Measurements from ENCODE around the gene DDX51.

The DDX51 gene

GRCh38 chr12:132176385-132176919 lies 32.3 kb upstream of the DDX51 start:
- 84% methylated on average over 18 of the region's 19 CpGs for WGBS
- H3K36me3 ChIP-seq (ENCODE audit: control insufficient read depth in 1 of 2, insufficient read depth in 2 of 2, low read depth in 1 of 2, low read length in 2 of 2) = no peaks in the 10 kb centered on the region
- H4K91ac ChIP-seq (ENCODE audit: low read length) = no peak overlapping the region
- no peak overlapping the region for H3K27ac ChIP-seq (ENCODE audit: low read length, poor library complexity, severe bottlenecking)
- no peak for DNase-seq
- H3K4me1 ChIP-seq (ENCODE audit: control insufficient read depth, insufficient read depth, low read depth, low read length) = no peaks in the 10 kb centered on the region
- no peak overlapping the region for H2BK5ac ChIP-seq (ENCODE audit: low read depth, low read length, poor library complexity, severe bottlenecking)
- no peak overlapping the region for H3K4ac ChIP-seq (ENCODE audit: low read depth in 1 of 2, low read length in 2 of 2)
- no peak overlapping the region for H3K4me3 ChIP-seq (ENCODE audit: insufficient read depth in 1 of 2, low read depth in 1 of 2, low read length in 2 of 2)
- no peaks in the 10 kb centered on the region for H3K9me3 ChIP-seq (ENCODE audit: control insufficient read depth, low read length)
- H3K9ac ChIP-seq (ENCODE audit: low read length) = no peak overlapping the region
- no peak overlapping the region for H2BK12ac ChIP-seq (ENCODE audit: low read length in 2 of 2)
- H3K18ac ChIP-seq (ENCODE audit: low read depth in 1 of 2, low read length in 2 of 2) = no peak overlapping the region
- H4K8ac ChIP-seq (ENCODE audit: low read length) = no peak overlapping the region
- H3K23ac ChIP-seq (ENCODE audit: low read length in 2 of 2) = no peak overlapping the region
- H3K4me2 ChIP-seq (ENCODE audit: low read length, poor library complexity, severe bottlenecking) = no peak overlapping the region
- H3K14ac ChIP-seq (ENCODE audit: low read length in 2 of 2) = no peak overlapping the region
- H2AFZ ChIP-seq (ENCODE audit: low read depth, low read length) = no peak overlapping the region
- H2BK15ac ChIP-seq (ENCODE audit: low read depth, poor library complexity, severe bottlenecking) = no peak overlapping the region
- H3K27me3 ChIP-seq (ENCODE audit: control insufficient read depth in 1 of 2, insufficient read depth in 1 of 2, low read length in 2 of 2) = peaks cover 20 to 95% of the 10 kb centered on the region in 2 experiments
- no peaks in the 10 kb centered on the region for H3K79me1 ChIP-seq (replicated peaks; ENCODE audit: low read length, poor library complexity, severe bottlenecking)
- H2AK5ac ChIP-seq (ENCODE audit: low read length, severe bottlenecking) = no peak overlapping the region
- no peak overlapping the region for H2BK120ac ChIP-seq (ENCODE audit: low read depth, low read length)

GRCh38 chr12:132175496-132176384 lies 31.6 kb upstream of the DDX51 start:
- H2BK15ac ChIP-seq (ENCODE audit: low read depth, poor library complexity, severe bottlenecking) = no peak overlapping the region
- H2BK120ac ChIP-seq (ENCODE audit: low read depth, low read length) = no peak overlapping the region
- H3K27me3 ChIP-seq (ENCODE audit: control insufficient read depth in 1 of 2, insufficient read depth in 1 of 2, low read length in 2 of 2) = peaks cover 21 to 95% of the 10 kb centered on the region in 2 experiments
- H2BK12ac ChIP-seq (ENCODE audit: low read length in 2 of 2) = no peak overlapping the region
- H3K9ac ChIP-seq (ENCODE audit: low read length) = no peak overlapping the region
- no peaks in the 10 kb centered on the region for H3K9me3 ChIP-seq (ENCODE audit: control insufficient read depth, low read length)
- no peaks in the 10 kb centered on the region for H3K36me3 ChIP-seq (ENCODE audit: control insufficient read depth in 1 of 2, insufficient read depth in 2 of 2, low read depth in 1 of 2, low read length in 2 of 2)
- H3K4ac ChIP-seq (ENCODE audit: low read depth in 1 of 2, low read length in 2 of 2) = no peak overlapping the region
- DNase-seq = no peak
- H3K23ac ChIP-seq (ENCODE audit: low read length in 2 of 2) = no peak overlapping the region
- no peak overlapping the region for H4K8ac ChIP-seq (ENCODE audit: low read length)
- H3K18ac ChIP-seq (ENCODE audit: low read depth in 1 of 2, low read length in 2 of 2) = no peak overlapping the region
- no peak overlapping the region for H3K4me2 ChIP-seq (ENCODE audit: low read length, poor library complexity, severe bottlenecking)
- H2AK5ac ChIP-seq (ENCODE audit: low read length, severe bottlenecking) = no peak overlapping the region
- 88% methylated on average over 33 of the region's 35 CpGs for WGBS
- no peaks in the 10 kb centered on the region for H3K4me1 ChIP-seq (ENCODE audit: control insufficient read depth, insufficient read depth, low read depth, low read length)
- H3K27ac ChIP-seq (ENCODE audit: low read length, poor library complexity, severe bottlenecking) = no peak overlapping the region
- no peaks in the 10 kb centered on the region for H3K79me1 ChIP-seq (replicated peaks; ENCODE audit: low read length, poor library complexity, severe bottlenecking)
- H3K4me3 ChIP-seq (ENCODE audit: insufficient read depth in 1 of 2, low read depth in 1 of 2, low read length in 2 of 2) = no peak overlapping the region
- H4K91ac ChIP-seq (ENCODE audit: low read length) = no peak overlapping the region
- no peak overlapping the region for H2BK5ac ChIP-seq (ENCODE audit: low read depth, low read length, poor library complexity, severe bottlenecking)
- H2AFZ ChIP-seq (ENCODE audit: low read depth, low read length) = no peak overlapping the region
- H3K14ac ChIP-seq (ENCODE audit: low read length in 2 of 2) = no peak overlapping the region

GRCh38 chr12:132174839-132175490 lies 30.8 kb upstream of the DDX51 start:
- Histone ChIP-seq H4K8ac (ENCODE audit: low read length) (no peak overlapping the region), H3K4me3 (ENCODE audit: insufficient read depth in 1 of 2, low read depth in 1 of 2, low read length in 2 of 2) (no peak overlapping the region), H3K23ac (ENCODE audit: low read length in 2 of 2) (no peak overlapping the region), H3K9me3 (ENCODE audit: control insufficient read depth, low read length) (no peaks in the 10 kb centered on the region), H3K4ac (ENCODE audit: low read depth in 1 of 2, low read length in 2 of 2) (no peak overlapping the region), H3K4me1 (ENCODE audit: control insufficient read depth, insufficient read depth, low read depth, low read length) (no peaks in the 10 kb centered on the region), H2BK5ac (ENCODE audit: low read depth, low read length, poor library complexity, severe bottlenecking) (no peak overlapping the region), H3K14ac (ENCODE audit: low read length in 2 of 2) (no peak overlapping the region), H3K27me3 (ENCODE audit: control insufficient read depth in 1 of 2, insufficient read depth in 1 of 2, low read length in 2 of 2) (peaks cover 21 to 95% of the 10 kb centered on the region in 2 experiments), H2BK15ac (ENCODE audit: low read depth, poor library complexity, severe bottlenecking) (no peak overlapping the region), H2AFZ (ENCODE audit: low read depth, low read length) (no peak overlapping the region), H3K36me3 (ENCODE audit: control insufficient read depth in 1 of 2, insufficient read depth in 2 of 2, low read depth in 1 of 2, low read length in 2 of 2) (peaks cover 0 to 3% of the 10 kb centered on the region in 2 experiments), H4K91ac (ENCODE audit: low read length) (no peak overlapping the region), H2AK5ac (ENCODE audit: low read length, severe bottlenecking) (no peak overlapping the region), H3K9ac (ENCODE audit: low read length) (no peak overlapping the region), H2BK120ac (ENCODE audit: low read depth, low read length) (no peak overlapping the region), H2BK12ac (ENCODE audit: low read length in 2 of 2) (no peak overlapping the region), H3K79me1 (replicated peaks; ENCODE audit: low read length, poor library complexity, severe bottlenecking) (no peaks in the 10 kb centered on the region), H3K27ac (ENCODE audit: low read length, poor library complexity, severe bottlenecking) (no peak overlapping the region), H3K4me2 (ENCODE audit: low read length, poor library complexity, severe bottlenecking) (no peak overlapping the region), H3K18ac (ENCODE audit: low read depth in 1 of 2, low read length in 2 of 2) (no peak overlapping the region)
- DNase-seq = no peak
- 83% methylated on average over 22 of the region's 25 CpGs for WGBS
